Epidermal melanocyte (primary cell): Measurements from ENCODE around the gene SPESP1.
"Not testable (repeated sequence)": the region's sequence is repeated elsewhere in the genome, so short reads cannot be mapped to it uniquely, and the experiment has no call there.

ENCODE experiments used
- DNase-seq: peaks from one replicate; pipeline ENCODE4 v3.0.0; 2011; ENCODE audit warnings: low spot score; ENCODE audit not compliant: insufficient read length

SPESP1 gene

DNA sequence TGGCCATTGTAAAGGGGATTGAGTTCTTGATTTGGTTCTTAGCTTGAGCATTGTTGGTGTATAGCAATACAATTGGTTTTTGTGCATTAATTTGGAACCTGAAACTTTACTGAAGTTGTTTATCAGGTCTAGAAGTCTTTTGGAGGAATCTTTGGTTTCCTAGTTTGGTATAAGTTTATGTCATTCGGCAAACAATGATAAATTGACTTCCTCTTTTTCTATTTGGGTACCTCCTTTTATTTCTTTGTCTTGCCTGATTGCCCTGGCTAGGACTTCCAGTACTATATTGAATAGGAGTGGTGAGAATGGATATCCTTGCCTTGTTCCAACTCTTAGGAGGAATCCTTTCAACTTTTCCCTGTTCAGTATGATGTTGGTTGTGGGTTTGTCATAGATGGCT lies 32.1 kb downstream of the SPESP1 start:
- no peak for DNase-seq

DNA sequence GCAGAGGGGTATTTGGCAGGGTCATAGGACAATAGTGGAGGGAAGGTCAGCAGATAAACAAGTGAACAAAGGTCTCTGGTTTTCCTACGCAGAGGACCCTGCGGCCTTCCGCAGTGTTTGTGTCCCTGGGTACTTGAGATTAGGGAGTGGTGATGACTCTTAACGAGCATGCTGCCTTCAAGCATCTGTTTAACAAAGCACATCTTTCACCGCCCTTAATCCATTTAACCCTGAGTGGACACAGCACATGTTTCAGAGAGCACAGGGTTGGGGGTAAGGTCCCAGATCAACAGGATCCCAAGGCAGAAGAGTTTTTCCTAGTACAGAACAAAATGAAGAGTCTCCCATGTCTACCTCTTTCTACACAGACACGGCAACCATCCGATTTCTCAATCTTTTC lies 33.4 kb downstream of the SPESP1 start:
- not testable (repeated sequence) for DNase-seq

DNA sequence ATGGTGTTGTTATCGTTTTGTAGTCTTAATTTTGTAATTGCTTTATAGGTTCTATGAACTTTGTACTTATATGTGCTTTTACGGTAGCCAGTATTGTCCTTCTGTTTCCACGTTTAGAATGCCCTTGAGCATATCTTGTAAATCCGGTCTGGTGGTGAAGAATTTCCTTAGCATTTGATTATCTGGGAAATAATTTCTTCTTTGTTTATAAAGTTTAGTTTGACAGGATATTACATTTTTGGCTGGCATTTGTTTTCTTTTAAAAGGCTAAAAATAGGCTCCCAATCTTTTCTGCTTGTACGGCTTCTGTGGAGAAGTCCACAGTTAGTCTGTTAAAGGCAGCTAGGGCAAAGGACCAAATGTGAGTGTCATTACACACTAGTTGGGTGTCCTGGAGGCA lies 36.7 kb downstream of the SPESP1 start:
- no peak for DNase-seq

DNA sequence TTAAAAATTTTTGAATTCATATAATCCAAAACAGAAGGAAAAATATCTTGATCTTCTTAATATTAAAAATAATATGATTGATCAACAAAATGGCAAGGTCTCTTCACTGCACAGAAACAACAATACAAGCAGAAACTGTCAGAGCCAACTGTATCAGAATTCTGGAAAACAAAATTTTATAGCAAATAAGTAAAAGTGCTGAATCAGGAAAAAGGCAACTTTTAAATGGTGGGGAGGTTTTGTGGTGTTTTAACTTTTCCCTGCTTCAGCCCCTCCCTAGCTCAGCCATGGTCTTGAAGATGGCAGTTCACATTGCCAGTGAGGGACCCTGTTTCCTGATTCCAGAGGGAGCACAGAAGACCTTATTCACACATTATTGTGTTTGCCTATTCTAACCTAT lies 37.6 kb downstream of the SPESP1 start:
- DNase-seq, result no peak

DNA sequence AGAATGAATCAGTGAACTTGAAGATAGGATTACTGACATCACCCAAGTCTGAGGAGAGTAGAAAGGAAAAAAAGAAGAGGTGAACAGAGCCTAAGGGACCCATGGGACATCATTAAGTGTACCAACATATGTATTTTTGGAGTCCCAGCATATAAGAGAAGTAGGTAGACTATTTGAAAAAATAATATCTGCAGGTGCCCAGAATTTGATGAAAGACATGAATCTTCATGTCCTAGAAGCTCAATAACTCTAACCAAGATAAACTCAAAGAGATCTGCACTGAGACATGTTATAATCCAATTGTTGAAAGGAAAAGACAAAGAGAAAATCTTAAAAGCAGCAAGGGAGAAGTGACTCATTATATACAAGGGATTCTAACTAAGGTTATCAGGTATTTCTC lies 39.0 kb downstream of the SPESP1 start:
- no peak for DNase-seq

DNA sequence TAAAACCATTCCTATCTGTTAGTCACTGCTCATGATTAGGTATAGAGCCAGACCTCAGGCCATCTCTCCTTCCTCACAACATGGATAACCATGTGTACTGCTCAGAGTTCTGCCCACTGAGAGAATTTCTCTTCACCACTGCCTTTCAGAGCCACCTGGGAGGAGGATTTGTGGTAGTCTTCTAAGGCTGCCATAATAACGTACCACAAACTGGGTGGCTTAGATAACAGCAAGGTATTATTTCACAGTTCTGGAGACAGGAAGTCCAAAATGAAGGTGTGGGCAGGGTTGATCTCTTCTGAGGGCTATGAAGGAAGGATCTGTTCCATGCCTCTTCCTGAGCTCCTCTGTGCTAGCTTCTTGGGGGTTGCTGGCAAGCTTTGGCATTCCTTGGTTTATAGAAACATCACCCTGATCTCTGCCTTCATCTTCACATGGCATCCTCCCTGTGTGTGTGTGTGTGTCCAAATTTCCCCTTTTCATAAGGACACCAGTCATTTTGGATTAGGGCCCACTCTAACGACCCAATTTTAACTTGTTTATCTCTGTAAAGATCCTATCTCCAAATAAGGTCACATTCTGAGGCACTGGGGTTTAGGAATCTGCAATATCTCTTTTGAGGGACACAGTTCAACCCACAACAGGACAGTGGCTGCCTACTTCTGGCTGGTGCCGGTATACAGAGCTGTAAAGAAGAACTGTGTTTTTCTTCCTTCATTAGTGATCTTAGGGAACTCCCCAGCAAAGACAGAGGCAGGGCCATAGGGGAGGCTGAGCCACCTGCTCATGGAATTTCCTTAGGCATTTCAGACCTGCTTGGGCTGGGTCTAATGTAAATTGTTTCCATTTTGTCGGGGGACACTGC lies 42.1 kb downstream of the SPESP1 start:
- no peak for DNase-seq

DNA sequence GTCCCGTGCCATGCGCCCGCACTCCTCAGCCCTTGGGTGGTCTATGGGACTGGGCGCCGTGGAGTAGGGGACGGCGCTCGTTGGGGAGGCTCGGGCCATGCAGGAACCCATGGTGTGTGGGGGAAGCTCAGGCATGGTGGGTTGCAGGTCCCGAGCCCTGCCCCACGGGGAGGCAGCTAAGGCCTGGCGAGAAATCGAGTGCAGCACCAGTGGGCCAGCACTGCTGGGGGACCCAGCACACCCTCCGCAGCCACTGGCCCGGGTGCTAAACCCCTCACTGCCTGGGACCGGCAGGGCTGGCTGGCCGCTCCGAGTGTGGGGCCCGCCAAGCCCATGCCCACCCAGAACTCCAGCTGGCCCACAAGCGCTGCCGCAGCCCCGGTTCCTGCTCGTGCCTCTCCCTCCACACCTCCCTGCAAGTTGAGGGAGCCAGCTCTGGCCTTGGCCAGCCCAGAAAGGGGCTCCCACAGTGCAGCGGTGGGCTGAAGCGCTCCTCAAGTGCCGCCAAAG lies 45.4 kb downstream of the SPESP1 start:
- DNase-seq, result not testable (repeated sequence)

DNA sequence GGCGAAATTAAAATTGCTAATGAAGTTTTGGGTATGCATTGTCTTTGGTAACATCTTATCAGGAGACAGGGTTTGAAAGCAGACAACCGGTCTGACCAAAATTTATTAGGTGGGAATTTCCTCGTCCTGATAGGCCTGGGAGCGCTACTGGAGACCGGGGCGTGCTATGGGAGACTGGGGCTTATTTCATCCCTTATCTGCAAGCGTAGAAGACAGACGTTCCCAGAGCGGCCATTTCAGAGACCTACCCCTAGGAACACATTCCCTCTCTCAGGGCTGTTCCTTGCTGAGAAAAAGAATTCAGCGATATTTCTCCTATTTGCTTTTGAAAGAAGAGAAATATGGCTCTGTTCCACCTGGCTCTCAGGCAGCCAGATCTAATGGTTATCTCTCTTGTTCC lies 47.1 kb downstream of the SPESP1 start:
- DNase-seq, result not testable (repeated sequence)

DNA sequence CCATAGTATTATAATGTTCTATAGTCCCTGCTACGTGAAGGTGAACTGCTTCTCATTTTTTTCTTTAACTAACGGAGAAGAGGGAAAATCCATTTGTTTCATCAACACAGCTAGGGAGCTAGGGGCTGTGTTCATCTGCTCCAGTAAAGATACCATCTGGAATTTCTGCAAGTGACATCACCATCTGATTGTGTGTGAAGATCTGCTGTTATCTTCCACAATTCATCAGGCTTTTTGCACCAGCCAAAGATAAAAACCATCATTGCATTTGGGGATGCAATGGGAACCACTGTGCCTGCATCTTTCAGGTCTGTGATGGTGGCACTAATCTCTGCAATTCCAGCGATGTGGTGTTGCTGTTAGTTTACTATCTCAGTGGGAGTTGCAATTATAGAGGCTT lies 48.7 kb downstream of the SPESP1 start:
- no peak for DNase-seq

DNA sequence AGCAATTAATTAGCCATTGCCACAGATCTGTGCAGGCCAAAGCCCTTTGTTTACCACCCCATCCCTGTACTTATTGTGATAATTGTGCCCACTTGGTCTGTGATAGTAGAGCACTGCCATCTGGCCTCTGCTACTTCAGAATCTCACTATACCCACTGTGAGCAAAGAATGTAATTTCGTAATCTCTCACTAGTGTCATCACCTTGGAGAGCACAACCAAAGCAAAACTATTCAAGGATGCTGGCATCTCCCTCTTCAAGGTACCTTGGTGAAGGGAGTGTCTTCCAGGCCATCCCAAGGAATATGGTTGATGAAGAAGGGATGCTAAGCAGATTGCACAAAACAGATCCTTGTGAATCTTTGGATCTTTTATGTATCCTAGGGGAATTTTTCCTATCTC lies 49.5 kb downstream of the SPESP1 start:
- no peak for DNase-seq

DNA sequence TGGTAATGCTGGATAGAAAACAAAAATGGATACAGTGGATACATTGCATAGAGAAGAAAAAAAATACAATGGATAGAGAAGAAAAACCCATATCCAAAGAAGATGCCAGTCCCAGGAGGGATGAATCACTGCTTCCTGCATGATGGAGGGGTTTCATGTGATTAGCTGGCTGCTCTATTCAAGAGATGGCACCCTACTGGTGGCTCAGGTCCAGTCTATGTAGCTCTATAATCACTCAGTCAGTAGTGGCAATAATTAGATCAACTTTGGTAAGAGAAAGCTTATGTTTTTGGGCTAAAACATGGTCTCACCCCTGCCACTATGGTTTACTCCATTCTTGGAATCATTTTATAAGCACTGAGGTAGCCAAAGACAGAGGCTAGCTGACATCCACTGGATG lies 50.5 kb downstream of the SPESP1 start:
- no peak for DNase-seq

DNA sequence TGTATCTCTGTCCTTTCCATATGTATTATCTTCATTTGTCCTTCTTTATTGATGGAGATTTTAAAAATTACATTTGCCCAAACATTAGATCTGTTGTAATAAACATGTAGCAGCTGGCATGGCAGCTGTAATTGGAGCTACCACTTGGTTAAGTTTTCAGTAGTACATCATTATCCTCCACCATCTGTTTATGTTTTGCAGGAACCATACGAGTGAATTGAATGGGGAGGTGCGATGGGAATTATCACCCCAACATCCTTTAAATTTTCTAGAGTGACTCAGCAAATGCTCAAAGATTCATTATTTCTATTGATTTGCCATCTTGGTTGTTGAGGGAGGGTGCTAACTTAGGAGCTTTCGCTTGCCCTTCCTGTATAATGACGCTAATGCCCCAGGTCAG lies 51.6 kb downstream of the SPESP1 start:
- DNase-seq, result no peak

DNA sequence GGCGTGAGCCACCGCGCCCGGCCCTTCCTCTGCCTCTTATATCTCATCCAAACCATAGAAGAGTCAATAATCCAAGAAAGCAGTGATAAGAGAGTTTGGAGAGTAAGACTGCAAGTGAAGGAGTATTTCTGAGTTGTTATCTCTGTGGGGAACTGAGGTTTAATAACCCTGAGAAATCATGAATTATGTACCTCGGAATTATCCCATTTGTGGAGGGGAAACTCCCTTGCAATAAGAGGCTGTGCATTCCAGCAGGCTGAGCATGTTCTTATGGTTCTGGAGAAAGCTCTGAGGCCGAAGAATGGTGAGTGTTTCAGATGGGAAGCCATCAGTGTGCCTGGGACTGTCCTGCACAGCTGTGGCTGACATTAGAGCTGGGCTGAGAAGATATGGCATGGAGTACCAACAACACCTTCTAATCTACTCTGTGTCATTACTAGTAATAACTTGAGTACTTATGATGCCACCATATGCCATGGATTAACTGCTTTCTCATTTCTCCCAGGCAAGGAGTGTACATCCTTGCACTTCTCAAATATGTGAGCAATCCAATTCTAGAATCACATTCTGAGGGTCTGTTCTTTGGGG lies 52.7 kb downstream of the SPESP1 start:
- DNase-seq, result no peak

DNA sequence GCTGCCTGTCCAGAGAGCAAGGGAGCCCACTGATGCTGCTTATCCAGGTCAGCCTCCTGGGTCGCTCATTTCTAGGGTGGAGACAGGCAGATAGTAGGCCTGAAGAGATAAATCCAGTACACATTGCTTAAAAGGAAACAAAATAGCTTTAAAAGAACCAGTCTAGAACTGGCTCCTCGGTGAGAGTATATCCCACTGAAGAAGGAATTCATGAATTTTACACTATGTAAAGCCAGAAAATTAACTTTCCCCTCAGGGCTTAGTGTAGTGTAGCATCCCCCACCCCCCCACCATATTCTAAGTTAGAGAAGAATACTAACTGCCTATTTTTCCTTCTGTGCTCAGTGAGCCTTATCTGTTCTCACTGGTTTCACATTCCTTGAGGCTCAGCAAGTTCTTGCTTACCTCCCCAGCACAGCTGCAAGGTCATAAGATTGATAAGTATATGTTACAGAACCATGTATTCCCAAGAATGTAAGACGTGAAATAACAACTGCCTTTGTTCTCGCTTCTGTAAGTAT lies 53.7 kb downstream of the SPESP1 start:
- DNase-seq, result no peak

DNA sequence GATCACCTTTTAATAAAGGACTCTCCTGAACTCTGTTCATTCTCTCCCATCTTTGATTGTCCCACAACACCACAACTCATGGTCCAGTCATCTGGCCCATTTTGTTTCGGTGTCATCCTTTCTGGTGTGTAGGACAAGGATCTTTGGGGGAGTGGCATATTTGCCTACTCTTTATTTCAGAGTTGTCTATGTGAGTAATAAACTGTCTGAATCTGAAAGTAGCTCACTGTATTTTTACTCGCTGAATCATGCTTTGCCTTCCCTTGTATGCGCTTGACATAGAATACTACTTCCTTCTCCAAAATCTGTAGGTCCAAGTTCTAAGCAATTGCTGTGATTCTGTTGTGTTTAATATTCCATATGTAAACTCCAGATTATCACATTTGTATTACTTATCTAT lies 54.3 kb downstream of the SPESP1 start:
- DNase-seq, result no peak

DNA sequence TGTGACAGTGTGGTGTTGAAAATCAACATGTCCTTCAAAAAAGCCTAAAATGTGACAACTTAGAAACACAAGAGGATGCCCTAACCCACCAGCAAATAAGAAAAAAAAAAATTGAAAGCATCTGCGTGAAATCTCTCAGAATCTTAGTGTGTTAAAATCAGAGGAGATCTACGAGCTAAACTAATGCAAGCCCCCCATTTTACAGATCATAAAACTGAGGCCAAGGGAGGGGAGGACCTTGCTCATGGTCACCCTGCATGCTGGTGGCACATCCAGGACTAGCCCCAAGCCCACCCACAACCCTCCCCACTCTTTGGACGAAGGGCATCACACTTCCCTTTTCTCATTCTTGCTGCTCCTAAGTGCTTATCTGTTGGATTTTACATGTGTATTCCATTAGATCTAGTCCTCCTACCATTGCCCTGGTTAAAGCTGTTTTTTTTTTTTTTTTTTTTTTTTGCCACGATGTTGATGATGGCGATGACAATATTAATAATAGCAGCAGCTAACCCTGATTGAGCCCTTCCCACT lies 55.1 kb downstream of the SPESP1 start:
- DNase-seq, result no peak

DNA sequence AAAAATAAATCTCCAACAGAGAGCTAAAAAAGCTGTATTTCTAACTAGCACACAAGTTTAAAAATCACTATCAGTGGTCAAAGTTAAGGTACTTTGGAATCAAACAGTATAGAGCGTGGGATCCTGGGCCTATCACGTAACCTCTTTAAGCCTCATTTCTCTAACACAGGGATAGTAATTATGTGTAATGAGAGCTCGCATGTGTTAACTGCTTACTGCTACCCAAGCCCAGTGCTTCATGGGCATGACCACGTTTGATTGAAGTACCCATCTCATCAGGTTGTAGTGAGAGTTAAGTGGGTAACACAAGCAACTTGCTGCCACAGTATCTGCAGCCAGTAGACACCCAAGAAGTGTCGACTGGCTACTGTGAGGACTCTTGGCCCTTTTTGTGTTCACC lies 56.0 kb downstream of the SPESP1 start:
- DNase-seq, result no peak

DNA sequence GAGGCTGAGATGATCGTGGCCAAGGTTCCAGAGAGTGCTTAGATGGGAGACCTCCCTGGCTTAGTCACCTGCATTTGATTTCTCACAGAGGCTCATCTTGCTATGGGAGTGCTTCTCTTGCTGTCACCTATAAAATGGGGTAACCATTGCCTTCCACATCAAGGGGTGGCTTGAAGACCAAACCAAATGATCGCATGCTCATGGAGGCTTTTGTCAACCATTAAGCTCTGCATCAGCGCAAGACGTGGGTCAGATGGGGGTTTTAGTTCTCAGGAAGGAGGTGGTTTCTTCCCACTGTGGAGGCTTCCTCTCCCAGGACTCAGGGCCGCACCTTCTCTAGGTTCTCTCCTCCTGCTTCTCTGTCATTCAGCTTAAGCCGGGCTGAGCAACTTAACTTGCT lies 56.8 kb downstream of the SPESP1 start:
- DNase-seq, result no peak

DNA sequence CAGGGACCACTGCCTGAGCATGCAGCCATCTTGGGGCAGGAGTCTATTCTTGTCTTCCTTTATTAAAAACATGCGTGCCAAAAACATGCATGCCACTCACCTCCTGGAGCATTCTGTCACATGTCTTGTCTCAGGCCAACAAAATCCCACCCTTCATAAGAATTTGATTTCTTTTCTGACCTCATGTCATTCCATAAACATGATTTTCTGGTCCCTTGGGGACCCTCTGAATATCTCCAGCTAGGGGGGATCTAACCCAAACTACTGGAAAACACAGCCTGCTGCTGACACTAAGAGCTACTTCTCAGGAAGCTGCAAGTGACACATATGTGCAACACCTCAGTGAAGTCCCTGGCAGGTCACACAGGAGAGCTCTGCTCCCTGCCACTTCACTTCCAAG lies 57.4 kb downstream of the SPESP1 start:
- no peak for DNase-seq

DNA sequence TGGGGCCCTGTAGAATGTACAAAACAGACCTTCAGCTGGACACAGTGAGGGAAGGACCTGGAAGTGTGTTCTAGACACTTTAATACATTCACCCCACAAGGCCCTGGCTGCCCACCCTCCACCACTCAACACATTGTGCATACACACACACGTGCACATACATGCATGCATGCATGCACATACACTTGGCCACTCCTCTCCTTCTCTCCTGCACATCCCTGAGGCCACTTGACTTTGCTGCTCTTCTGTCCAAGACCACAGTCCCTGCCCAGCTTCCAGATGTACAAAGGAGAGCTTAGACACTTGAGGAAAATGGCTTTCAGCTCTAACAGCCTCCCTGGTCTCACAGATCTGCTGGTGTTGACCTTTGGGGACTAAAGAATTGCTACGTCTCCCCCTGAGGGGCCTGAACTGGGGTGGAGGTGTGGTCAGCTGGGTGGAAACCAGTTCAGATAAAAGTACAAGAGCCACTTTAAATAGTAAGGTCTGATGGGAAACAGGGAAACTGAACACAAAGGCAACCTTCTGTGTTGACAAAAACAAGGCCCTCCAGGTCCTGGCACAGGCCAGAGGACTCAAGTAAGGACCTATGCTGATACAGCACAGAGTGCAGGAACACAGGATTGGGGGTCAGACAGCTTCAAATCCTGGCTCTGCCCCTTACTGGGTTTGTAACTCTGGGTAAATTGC lies 59.4 kb downstream of the SPESP1 start:
- DNase-seq, result no peak

DNA sequence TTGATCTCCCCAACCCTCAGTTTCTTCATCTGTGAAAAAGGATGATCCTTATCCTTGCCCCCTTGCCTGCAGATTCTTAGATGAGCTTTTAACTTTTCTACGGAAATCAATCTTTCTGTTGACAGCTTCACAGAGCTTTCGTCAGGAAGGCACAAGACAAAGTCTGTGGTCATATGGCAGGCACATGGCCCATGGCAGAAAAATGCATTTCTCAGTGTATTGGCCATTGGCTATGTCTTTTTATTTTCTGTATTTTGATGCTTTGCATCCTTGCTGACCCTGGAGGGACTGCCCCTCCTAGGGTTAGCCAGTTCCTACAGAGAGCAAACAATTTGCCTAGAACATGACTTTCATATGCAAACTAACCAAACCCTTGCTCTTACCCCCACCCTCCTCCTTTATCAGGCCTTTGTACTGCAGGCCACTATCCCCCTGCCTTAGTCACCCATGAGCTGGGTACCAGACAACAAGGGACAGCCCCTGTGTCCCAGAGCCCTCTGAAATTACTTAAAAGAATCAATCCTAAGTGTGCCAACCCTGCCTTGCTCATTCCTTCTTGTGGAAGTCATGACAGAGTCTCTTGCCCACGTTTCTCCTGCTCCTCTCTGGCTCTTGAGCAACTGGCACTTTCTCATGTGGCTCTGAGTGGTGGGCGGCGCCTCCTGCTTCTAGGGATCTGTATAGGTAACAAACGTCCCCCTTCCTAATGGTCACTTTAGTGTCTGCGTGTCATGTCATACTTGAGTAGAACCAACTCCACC lies 60.1 kb downstream of the SPESP1 start:
- DNase-seq, result no peak
